ENCODE measurements around the gene SNHG17. TPM values are rescaled to one million over a fixed set of nuclear protein-coding genes. Genes with fewer than 3 reads are reported as not detected.

The SNHG17 gene
- total and polyA plus RNA-seq, 9 of the 15 experiments (the other 6 are each of a cell fraction or from before 2014, with no cell fraction given), result 29.8 to 106 (median 57.7) TPM

DNA sequence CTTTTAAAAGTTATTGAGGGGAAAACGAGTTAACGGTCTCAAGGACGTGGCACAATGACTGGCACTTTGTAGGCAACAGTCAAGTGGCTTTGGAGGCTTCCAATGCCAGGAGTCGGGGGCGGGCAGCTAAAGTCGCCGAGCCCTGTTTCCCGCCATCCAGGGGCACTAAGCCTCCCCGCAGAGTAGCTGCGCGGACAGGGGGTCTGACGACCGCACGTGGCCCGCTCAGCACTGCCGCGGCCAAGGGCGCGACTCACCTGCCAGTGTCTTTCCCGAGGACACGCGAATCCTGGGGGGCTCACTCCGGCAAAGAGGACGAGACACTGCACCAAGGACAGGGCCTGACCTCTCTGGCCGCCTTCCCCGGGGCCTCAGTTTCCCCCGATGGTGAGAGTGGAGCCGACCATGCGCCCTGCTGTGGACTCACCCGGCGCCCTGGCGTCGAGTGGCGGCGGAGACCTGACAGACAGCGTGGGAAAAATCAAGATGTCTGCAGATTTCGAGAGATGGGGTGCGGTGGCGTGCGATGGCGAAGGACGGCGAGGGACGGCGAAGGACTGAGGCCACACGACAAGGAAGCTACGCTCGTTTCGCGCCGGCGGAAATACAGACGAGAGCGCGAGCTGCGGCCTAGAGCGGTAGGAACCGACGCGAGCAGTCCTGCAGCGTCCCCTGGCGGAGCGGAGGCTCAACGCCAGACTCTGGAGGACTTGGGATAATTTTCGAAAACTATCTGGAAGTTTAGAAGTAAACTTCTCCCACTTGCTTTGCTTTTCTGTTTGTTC lies at the start of gene SNHG17 (continued):
- peak; percentile 42; the same call in 1 of the 2 replicates for TF ChIP-seq KLF13 (tag; IDR thresholded peaks at IDR 0.05; ENCODE audit: borderline replicate concordance, low read depth)
- no peak for TF ChIP-seq ZNF354B (CRISPR knock-in tag; IDR thresholded peaks at IDR 0.05)
- TF ChIP-seq, protein P1, sequence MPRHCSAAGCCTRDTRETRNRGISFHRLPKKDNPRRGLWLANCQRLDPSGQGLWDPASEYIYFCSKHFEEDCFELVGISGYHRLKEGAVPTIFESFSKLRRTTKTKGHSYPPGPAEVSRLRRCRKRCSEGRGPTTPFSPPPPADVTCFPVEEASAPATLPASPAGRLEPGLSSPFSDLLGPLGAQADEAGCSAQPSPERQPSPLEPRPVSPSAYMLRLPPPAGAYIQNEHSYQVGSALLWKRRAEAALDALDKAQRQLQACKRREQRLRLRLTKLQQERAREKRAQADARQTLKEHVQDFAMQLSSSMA (CRISPR knock-in tag; IDR thresholded peaks at IDR 0.05), result no peak
- TF ChIP-seq JUN (IDR thresholded peaks at IDR 0.05; ENCODE audit: borderline replicate concordance, low read depth, low read length), result peak; percentile 75; the same call in 1 of the 2 replicates
- peak; percentile 92; the same call in 1 of the 2 replicates for TF ChIP-seq JUN (CRISPR knock-in tag; IDR thresholded peaks at IDR 0.05; ENCODE audit: borderline replicate concordance)
- no peak for TF ChIP-seq DDX20 (tag; IDR thresholded peaks at IDR 0.05; ENCODE audit: low read depth)
- TF ChIP-seq HDAC8 (tag; IDR thresholded peaks at IDR 0.05), result no peak
- TF ChIP-seq, protein P2, sequence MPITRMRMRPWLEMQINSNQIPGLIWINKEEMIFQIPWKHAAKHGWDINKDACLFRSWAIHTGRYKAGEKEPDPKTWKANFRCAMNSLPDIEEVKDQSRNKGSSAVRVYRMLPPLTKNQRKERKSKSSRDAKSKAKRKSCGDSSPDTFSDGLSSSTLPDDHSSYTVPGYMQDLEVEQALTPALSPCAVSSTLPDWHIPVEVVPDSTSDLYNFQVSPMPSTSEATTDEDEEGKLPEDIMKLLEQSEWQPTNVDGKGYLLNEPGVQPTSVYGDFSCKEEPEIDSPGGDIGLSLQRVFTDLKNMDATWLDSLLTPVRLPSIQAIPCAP (CRISPR knock-in tag; IDR thresholded peaks at IDR 0.05; ENCODE audit: borderline replicate concordance), result 0 out of 2 replicates have a peak, but pooled peaks have one; percentile 87
- no peak for TF ChIP-seq JUNB (CRISPR knock-in tag; conservative IDR thresholded peaks at IDR 0.05)
- no peak for TF ChIP-seq ZNF217 (CRISPR knock-in tag; IDR thresholded peaks at IDR 0.05)
- TF ChIP-seq, protein P3, sequence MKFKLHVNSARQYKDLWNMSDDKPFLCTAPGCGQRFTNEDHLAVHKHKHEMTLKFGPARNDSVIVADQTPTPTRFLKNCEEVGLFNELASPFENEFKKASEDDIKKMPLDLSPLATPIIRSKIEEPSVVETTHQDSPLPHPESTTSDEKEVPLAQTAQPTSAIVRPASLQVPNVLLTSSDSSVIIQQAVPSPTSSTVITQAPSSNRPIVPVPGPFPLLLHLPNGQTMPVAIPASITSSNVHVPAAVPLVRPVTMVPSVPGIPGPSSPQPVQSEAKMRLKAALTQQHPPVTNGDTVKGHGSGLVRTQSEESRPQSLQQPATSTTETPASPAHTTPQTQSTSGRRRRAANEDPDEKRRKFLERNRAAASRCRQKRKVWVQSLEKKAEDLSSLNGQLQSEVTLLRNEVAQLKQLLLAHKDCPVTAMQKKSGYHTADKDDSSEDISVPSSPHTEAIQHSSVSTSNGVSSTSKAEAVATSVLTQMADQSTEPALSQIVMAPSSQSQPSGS (CRISPR knock-in tag; IDR thresholded peaks at IDR 0.05), result no peak
- TF ChIP-seq NONO (IDR thresholded peaks at IDR 0.05; ENCODE audit: low read depth in 2 of 2, low read length in 1 of 2), result peak in 1 of 2 experiments; percentile 92; a peak in 3 of 4 replicates
- TF ChIP-seq PTBP1 (IDR thresholded peaks at IDR 0.05; ENCODE audit: low read depth, low read length), result no peak
- TF ChIP-seq, protein P4, sequence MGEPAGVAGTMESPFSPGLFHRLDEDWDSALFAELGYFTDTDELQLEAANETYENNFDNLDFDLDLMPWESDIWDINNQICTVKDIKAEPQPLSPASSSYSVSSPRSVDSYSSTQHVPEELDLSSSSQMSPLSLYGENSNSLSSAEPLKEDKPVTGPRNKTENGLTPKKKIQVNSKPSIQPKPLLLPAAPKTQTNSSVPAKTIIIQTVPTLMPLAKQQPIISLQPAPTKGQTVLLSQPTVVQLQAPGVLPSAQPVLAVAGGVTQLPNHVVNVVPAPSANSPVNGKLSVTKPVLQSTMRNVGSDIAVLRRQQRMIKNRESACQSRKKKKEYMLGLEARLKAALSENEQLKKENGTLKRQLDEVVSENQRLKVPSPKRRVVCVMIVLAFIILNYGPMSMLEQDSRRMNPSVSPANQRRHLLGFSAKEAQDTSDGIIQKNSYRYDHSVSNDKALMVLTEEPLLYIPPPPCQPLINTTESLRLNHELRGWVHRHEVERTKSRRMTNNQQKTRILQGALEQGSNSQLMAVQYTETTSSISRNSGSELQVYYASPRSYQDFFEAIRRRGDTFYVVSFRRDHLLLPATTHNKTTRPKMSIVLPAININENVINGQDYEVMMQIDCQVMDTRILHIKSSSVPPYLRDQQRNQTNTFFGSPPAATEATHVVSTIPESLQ (CRISPR knock-in tag; IDR thresholded peaks at IDR 0.05), result no peak
- TF ChIP-seq, protein P5, sequence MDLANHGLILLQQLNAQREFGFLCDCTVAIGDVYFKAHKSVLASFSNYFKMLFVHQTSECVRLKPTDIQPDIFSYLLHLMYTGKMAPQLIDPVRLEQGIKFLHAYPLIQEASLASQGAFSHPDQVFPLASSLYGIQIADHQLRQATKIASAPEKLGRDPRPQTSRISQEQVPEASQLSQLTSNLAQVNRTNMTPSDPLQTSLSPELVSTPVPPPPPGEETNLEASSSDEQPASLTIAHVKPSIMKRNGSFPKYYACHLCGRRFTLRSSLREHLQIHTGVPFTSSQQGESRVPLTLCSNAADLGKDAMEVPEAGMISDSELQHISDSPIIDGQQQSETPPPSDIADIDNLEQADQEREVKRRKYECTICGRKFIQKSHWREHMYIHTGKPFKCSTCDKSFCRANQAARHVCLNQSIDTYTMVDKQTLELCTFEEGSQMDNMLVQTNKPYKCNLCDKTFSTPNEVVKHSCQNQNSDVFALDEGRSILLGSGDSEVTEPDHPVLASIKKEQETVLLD (IDR thresholded peaks at IDR 0.05), result peak; percentile 88
- TF ChIP-seq, protein P6, sequence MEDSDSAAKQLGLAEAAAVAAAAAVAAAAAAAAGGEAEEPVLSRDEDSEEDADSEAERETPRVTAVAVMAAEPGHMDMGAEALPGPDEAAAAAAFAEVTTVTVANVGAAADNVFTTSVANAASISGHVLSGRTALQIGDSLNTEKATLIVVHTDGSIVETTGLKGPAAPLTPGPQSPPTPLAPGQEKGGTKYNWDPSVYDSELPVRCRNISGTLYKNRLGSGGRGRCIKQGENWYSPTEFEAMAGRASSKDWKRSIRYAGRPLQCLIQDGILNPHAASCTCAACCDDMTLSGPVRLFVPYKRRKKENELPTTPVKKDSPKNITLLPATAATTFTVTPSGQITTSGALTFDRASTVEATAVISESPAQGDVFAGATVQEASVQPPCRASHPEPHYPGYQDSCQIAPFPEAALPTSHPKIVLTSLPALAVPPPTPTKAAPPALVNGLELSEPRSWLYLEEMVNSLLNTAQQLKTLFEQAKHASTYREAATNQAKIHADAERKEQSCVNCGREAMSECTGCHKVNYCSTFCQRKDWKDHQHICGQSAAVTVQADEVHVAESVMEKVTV (CRISPR knock-in tag; IDR thresholded peaks at IDR 0.05), result no peak
- TF ChIP-seq RAD21 (CRISPR knock-in tag; conservative IDR thresholded peaks at IDR 0.05 in 1 of 2, IDR thresholded peaks at IDR 0.05 in 1 of 2), result peak; percentile 37 to 57
- peak; percentile 52; the same call in 1 of the 2 replicates for TF ChIP-seq RAD51 (IDR thresholded peaks at IDR 0.05; ENCODE audit: borderline replicate concordance, low read depth)

All from K562 (cell line).